H1 (cell line): Measurements from ENCODE around the gene SCARF1.
"Not testable (repeated sequence)": the region's sequence is repeated elsewhere in the genome, so short reads cannot be mapped to it uniquely, and the experiment has no call there.

Experiments
- CTCF ChIP-seq, 3 experiments: IDR thresholded peaks; 1 replicate in 2 of 3; 2 replicates in 1 of 3; pipeline versions ENCODE4 v1.5.1 to v1.6.1; 2011; ENCODE audit warnings: low read length in 3 of 3, mild to moderate bottlenecking in 3 of 3, inconsistent platforms in 2 of 3, low read depth in 1 of 3, moderate library complexity in 1 of 3; ENCODE audit not compliant: insufficient read depth in 1 of 3; ENCODE audit errors: control extremely low read depth in 1 of 3
- GABPA ChIP-seq: IDR thresholded peaks from 2 replicates; pipeline ENCODE4 v1.6.1; 2011; ENCODE audit warnings: mild to moderate bottlenecking, low read length, moderate library complexity, borderline replicate concordance; ENCODE audit not compliant: insufficient read depth
- NRF1 ChIP-seq: IDR thresholded peaks from 2 replicates; pipeline ENCODE4 v1.6.1; 2011; ENCODE audit warnings: mild to moderate bottlenecking, low read depth, low read length, improper control_type of control experiment
- POLR2A ChIP-seq, 2 experiments: IDR thresholded peaks; 1 replicate in 1 of 2; 2 replicates in 1 of 2; pipeline ENCODE4 v1.6.1; 2011; ENCODE audit warnings: low read depth in 2 of 2, low read length in 2 of 2, mild to moderate bottlenecking in 2 of 2; ENCODE audit errors: control extremely low read depth in 1 of 2
- POLR2AphosphoS5 ChIP-seq: IDR thresholded peaks from 2 replicates; pipeline ENCODE4 v1.6.1; 2011; ENCODE audit warnings: low read depth, low read length
- USF2 ChIP-seq: IDR thresholded peaks from 2 replicates; pipeline ENCODE4 v1.6.1; 2011; ENCODE audit warnings: low read length, improper control_type of control experiment
- YY1 ChIP-seq: IDR thresholded peaks from 2 replicates; pipeline ENCODE4 v1.6.1; 2011; ENCODE audit warnings: low read depth, mild to moderate bottlenecking, low read length

GRCh38 chr17:1663934-1664333, 18.4 kb upstream of the SCARF1 start:
- not testable (repeated sequence) for TF ChIP-seq YY1; NRF1; POLR2AphosphoS5; POLR2A (IDR thresholded peaks at IDR 0.05; ENCODE audit: control extremely low read depth in 1 of 2, low read depth in 2 of 2, low read length in 2 of 2); GABPA; CTCF (IDR thresholded peaks at IDR 0.05; ENCODE audit: control extremely low read depth in 1 of 3, insufficient read depth in 1 of 3, low read depth in 1 of 3, low read length in 3 of 3); USF2
